ENCODE data around the gene LRRC40.
"Not testable (repeated sequence)": the region's sequence is repeated elsewhere in the genome, so short reads cannot be mapped to it uniquely, and the experiment has no call there.

The LRRC40 gene

DNA sequence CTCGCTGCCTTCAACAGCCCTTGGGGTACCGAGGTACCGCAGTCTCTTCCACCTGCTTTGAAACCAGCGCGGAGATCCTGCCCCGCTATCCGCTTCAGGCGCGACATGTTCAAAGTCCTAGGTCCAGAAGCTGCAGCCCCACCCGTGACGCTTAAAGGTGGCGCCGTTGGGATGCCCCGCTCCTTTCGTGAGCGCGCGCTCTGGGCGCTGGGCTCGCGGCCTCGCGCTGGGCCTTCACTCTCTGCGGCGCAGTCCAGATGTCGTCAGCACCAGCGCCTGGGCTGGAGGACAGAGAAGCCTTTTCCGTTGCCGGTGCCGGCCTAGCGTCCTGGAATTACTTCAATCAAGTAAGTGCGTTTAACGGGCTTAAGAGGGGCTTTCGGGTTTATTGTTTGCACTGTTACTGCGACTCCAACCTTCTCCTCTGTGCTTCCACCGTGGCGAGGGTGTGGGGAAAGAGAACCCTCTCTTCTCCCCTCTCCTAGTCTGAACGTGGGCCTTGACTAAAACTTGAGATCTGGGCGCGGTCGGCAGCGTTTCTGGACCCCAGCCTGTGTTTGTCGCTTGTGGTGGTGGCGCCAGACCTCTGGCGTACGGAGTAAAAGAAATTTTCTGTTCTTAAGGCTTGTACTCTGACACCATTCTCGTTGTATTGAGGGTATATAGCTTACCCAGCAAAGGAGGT is at the start of gene LRRC40:
Gene LRRC40, minus strand, starts transcription at position 146 of the 685 bp plus-strand sequence. Its CDS starts 39 bp downstream, at position 107.
- peak; percentile 94 for DNase-seq (ENCODE audit: low read depth)

DNA sequence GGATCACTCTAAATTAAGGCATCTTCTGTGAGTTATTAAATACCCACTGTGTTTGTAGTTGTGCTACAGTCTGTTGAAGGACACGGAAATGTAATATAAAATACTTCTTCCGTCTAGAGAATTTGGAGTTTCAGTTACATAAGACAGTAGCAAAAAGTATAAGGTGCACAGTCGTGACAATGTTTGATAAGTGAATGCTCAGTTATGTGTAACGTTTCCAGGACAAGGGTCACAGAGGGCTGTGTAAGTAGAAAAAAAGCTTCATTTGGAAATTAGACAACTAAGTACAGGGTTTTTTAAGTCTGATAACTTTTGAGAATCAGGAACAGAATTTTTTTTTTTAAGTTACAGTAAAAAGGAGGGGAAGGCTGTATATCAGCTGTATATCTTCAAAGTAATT is 43.4 kb upstream of the LRRC40 start:
- DNase-seq (ENCODE audit: low read depth): no peak

DNA sequence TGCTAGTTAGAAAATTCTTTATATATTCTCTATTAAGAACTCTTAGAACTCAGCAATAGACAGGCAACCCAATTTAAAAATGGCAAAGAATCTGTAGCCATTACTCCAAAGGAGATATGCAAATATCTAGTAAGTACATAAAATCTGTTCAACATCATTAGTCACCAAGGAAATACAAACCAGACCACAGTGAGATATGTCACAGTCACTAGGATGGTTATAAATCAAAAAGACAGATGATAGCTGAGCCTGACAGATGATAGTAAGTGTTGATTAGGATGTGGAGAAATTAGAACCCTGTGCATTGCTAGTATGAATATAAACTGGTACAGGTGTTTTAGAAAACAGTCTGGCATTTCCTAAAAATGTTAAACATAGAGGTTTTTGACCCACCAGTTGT is 42.4 kb upstream of the LRRC40 start:
- peak; percentile 17 for DNase-seq (ENCODE audit: low read depth)

DNA sequence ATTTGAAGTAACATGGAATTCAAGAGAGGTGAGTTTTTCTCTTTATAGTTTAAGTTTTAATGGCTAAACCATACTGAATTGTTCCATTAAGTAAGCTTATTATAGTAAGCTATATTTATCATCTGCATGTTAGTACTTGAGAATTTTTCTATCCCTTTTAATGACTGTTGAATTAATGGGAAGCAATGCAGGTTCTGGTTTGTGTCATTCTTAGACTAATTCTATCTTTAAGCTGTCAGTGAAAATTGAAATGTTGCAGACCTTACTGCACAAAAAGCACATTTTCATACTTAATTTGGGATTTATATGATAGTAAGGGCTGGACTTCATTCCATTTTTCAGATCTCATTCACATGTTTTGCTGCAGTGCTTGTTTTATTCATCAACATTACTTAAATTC is 41.7 kb upstream of the LRRC40 start:
- no peak for DNase-seq (ENCODE audit: low read depth)

DNA sequence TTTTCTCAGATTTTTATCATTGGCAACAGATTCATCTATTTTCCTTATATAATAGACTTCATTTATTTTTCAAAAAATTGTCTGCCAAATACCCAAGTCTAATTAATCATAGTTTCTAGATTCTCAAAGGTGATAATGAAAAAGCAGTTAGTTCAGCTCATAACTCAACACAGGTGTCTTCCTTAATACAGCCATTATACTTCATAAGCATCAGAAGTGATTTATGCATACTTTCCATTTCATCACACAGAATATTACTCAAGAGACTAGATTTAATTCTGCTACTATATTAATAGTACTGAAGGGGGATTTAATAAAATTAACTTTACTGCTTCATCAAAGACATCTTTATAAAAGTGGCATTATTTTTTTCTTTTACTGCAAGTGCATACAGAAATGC is 34.6 kb upstream of the LRRC40 start:
- no peak for DNase-seq (ENCODE audit: low read depth)

DNA sequence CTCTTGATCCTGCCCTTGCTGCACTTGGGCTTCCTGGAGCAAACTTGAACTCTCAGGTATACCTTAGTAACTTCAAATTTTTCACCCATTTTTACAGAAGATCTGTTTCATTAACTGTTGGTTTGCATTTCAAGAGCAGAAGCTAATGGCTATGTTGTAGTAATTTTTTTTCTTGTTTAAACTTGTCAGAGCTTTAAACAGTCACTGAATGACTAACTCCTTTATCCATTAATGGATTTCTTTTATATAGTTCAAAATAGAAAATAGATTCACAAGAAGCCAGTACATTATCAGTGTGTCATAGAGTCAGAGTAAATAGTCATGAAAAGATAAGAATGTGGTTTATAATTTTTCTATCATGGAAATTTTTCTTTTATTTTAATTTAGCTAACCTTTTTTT is 29.4 kb upstream of the LRRC40 start:
- DNase-seq (ENCODE audit: low read depth): no peak

DNA sequence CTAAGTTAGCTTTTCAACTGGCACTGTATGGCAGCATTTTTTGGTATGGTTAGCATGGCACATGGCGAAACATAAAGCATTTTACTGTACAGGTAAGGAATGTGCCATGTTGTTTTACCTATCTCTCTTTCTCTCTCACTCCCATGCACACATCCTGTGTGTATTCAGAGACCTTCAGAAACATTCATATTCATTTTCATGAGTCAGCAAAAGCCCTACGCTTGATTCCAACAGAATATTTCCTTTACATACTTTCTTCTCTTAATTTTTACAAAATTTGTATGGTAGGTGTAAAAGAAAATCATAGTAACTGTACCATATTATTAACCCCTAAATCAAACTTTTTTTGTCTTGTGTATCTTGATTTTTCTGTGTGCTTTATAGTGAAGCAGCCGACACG is 26.1 kb upstream of the LRRC40 start:
- no peak for DNase-seq (ENCODE audit: low read depth)

DNA sequence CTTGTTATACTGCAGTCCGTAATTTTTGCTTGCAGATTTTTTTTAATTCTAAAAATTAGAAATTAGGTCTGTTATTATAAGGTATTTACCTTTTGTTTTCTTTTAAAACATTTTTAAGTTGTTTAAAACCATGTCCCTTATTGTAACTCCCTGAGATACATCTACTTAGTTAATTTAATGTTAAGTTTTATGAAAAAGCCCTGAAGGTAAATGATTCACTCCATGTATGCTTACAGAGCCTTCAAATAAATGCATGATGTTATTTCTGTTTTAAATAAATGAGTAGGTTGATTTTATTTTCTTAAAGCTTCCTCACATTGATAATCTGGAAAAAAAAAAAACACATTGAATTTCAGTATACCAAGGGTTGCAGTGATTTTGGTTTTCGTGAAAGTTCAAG is 23.3 kb upstream of the LRRC40 start:
- no peak for DNase-seq (ENCODE audit: low read depth)

DNA sequence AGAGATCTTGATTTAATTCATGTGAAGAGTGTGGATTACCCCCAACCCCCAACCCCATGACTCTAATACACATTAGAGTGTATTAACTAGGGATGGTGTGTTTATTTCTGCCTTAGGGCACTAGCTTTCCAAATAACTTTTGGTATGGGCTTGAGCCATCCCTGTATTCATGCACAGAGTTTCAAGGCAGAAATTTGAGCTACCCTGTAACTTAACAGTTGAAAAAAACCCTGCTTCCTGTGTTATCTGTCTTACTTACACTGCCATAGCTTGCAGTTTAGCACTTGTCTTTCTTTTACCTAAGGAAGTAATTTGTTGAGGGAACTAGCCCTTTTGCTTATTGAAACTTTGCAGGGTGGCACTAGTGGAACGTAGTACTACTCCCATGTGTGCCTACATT is 22.1 kb upstream of the LRRC40 start:
- peak; percentile 29 for DNase-seq (ENCODE audit: low read depth)

DNA sequence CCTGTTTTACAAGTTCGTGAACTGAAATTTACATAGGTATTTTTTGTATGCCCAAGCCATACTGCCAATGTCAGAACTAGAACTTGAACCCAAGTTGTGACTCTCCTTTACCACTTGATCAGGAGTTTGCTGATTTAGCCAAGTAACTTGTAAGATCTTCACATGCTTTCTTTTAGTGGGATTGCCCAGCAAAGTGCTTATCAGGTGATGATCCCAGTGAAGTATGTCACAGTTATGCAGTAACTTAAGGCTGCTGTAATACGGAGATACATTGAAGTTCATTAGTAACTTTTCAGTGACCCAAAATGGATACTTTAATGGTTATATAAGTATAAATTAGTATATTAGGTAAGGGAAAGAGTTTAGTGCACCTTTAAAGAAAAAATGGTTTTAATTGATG is 19.6 kb upstream of the LRRC40 start:
- no peak for DNase-seq (ENCODE audit: low read depth)

DNA sequence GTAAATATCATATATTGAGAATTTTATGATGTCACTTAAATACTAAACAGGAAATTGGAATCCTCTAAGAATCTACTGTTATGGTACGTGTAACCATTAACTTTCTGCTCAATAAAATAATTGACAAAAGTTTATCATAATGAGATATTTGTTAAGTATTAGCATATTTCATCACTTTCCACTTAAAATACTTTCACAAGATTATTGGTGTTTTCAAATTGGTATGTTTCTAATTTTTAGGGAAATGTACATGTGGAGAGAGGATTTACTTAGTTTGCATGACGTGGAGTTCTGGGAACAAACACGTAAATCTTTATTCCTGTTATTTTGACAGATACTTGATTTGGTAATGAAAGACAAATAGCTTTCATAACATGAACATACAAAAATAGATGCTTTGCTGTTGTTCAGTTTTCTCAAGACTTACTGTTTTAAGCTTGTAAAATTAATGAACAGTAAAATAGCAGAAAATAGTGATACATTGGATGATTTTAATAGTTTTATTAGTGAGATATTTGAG is 17.4 kb upstream of the LRRC40 start:
- no peak for DNase-seq (ENCODE audit: low read depth)

DNA sequence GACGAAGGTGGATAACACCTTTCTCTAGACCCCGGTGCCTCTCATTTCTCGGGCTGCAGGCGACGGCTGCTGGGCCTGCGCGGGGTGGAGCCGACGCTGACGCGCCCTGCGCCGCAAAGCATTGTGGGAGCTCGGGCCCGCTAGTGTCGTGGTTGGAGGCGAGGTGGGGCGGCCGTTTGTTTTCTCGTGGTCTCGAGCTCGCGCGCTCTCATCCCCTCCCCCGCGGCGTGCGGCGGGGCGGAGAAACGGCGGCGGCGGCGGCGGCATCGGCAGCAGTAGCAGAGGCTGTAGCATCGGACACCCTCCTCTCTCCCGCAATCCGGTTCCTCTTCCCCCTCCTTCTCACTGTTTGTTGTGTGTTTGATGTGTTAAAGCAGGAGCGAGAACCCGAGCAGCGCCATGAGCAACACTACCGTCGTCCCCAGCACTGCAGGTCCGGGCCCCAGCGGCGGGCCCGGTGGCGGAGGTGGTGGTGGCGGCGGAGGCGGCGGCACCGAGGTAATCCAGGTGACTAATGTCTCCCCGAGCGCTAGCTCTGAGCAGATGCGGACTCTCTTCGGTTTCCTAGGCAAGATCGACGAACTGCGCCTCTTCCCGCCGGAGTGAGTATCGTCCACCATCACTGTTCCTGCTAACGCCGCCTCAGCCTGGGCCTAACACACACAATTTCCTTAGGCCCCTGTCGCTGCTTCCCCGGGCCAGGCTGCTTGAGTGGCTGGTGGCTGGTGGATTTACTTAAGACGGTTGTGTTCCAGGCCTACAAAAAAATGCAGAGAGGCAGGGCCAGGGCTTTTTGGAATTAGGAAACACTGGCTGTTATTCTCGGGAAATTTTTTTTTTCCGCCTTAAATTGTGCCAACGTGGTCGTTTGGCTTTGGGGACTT is 16.1 kb upstream of the LRRC40 start, which contains the start of gene SRSF11:
Gene SRSF11, plus strand, starts transcription at position 143 of the 884 bp plus-strand sequence. Its CDS starts 257 bp downstream, at position 400.
- DNase-seq (ENCODE audit: low read depth): peak; percentile 93

DNA sequence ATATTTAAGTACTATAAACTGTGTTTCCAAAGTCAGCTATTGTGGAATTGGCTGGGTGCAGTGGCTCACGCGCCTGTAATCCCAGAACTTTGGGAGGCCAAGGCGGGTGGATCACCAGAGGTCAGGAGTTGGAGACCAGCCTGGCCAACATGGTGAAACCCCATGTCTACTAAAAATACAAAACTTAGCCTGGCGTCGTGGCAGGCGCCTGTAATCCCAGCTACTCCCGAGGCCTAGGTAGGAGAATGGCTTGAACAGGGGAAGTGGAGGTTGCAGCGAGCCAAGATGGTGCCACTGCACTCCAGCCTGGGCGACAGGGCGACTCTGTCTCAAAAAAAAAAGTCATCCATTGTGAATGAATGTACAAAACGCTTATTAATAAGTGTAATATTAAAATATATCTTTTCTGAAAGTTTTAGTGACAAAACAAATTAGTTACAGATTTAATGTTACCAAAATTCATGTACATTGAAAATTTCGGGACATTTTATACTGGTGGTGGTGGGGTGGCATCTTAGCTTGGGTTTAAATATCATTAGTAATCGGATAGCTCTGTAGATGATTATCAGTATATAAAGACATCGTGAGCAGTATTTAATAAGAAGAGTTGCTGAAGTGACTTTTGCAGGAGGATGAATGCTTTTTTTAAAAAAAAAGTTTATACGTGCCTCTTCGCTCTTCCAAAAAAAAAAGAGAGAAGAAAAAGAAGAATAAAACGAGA is 15.3 kb upstream of the LRRC40 start:
- no peak for DNase-seq (ENCODE audit: low read depth)

DNA sequence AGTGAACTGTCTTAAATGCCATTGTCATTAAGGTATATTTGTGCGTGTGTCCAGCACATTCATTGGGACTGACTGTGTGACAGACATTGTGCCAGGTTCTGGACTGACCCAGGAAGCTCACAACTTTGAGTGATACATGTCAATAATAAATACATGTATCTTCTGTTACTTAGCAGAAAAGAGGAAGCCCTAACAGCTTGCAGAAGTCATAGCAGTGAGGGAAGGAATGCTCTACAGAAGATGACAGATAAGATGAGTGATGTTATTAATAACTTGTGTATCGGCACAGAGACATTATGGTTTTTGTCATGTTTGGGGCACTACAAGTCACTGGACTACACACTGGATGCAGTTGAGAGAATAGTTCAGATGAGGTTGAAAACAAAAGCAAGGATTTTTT is 14.6 kb upstream of the LRRC40 start:
- DNase-seq (ENCODE audit: low read depth): no peak

DNA sequence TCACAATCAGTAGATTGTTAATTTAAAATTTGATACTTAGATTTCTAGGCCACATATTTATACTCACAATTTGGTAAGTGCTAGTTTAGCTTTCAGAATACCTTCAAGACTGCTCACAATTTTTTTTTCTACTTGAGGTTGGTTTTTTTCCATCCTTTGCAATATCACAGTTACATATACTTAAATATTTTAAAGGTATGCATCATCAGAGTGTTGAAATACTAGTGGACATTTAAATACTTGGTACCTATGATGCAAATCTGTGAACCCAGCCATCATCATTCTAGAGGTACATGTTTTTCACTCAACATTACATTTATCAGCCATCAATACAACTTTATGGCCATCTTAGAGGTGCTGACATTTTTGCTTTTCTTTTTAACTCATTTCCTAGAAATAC is 6.2 kb upstream of the LRRC40 start:
- no peak for DNase-seq (ENCODE audit: low read depth)

DNA sequence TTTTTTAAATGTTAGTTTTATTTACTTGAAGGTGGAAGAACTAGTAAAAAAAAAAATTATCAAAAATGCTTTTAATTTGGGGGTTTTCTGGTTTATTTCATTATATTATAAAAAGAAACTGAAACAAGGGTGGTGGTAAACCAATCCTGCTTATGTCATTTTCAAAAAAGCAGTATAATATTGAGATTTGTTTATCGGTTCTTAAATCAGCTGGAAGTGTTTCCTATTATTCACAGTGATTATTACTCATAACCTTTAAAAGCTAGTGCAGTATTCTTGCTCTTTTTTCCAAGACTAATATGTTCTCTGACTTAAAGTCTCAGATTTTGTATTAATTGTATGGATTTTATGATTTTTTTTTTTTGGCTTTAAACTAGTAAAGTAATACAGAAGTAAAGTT is 5.4 kb upstream of the LRRC40 start:
- DNase-seq (ENCODE audit: low read depth): no peak

DNA sequence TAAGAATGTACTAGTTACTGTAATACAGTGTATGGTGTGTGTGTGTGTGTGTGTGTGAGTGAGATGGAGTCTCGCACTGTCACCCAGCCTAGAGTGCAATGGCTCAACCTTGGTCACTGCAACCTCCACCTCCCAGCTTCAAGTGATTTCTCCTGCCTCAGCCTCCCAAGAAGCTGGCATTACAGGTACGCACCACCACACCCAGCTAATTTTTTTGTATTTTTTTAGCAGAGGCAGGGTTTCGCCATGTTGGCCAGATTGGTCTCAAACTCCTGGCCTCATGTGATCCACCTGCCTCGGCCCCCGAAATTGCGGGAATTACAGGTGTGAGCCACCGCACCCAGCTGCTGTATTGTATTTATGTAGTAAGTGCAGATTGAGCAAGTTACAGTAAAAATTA is 2.9 kb upstream of the LRRC40 start:
- DNase-seq (ENCODE audit: low read depth): no peak

DNA sequence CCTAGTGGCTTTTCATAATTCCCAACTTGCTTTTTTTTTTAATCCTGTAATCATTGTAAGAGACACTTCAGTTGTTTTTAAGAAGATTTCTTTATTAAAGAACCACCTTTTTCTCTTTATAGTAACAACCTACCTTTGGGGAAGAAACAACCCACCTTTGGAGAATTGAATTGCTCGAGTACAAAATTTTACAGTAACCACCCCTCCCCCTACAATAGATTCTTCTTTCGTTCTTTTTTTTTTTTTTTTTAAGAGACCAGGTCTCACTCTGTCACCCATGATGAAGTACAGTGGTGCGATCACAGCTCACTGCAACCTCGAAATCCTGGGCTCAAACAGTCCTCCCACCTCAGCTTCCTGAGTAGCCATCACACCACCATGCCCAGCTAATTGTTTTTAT is 2.1 kb upstream of the LRRC40 start:
- no peak for DNase-seq (ENCODE audit: low read depth)

DNA sequence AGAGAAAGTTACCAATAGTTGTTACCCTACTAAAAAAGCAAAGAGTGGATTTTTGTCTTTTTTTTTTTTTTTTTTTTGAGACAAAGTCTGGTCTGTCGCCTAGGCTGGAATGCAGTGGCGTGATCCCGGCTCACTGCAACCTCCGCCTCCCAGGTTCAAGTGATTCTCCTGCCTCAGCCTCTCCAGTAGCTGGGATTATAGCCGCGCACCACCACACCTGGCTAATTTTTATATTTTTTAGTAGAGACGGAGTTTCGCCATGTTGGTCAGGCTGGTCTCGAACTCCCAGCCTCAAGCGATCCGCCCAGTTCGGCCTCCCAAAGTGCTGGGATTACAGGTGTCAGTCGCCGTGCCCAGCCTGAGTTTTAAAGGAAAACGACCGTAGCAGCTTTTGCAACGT is 1.5 kb upstream of the LRRC40 start:
- DNase-seq (ENCODE audit: low read depth): not testable (repeated sequence)

DNA sequence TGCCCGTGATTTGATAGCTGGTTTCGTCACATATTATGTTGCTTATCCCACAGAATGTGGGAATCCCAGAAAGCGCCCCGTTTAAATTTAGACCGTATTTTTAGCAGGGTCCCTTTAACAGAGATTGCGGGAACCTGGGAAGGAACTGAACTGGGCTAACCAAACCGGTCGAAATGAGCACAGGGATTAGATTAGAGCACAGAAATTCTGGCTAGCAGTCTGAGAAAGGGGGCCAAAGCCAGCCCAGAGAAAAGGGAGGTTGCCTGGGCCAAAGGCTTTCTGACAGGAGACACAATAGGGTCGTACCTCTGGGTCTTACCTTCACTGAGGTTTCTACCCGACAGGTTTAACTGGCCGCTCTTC is 327 bp downstream of the LRRC40 start:
- DNase-seq (ENCODE audit: low read depth): no peak

DNA sequence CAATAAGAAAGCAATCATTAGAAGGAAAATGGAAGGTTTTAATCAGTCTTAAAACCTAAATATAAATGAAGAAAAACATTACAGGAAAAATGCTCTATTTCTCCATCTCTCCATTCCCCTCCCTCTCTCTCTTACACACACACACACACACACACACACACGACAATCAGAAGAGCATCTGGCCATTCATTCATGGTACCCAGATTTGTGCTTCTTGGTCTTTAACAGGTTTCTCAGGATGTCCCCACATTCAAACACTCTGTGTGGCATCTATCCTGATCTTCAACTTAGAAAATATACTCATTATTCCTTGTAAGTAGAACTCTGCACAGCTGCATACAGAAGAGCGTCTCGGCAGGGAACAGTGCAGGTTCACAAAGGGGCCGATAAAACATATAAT is 779 bp downstream of the LRRC40 start:
- DNase-seq (ENCODE audit: low read depth): no peak

DNA sequence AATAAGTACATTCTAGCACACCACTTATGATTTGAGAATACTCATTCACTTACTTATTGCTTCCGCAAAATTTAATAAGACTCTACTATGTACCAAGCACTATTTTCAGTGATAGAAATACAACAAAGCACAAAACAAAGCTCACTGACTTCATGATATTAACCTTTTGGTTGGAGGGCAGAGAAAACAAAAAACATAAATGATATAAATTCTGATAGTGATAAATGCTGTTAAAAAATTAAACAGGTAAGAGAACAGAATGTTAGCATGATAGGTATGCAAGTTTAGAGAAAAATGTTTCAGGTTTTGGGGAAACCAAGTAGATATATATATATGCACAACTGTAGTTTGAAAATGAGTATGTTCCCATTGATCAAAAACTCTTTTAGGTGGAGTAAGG is 1.2 kb downstream of the LRRC40 start:
- no peak for DNase-seq (ENCODE audit: low read depth)

Data from EH (cell line).